HG03159 (cell line): Measurements from ENCODE around the gene ADD3.

ENCODE experiments used
- ATAC-seq: cut with Tn5 transposase; IDR thresholded peaks from one replicate; pipeline ENCODE4 v1.9.1; 2021; ENCODE audit warnings: mild to moderate bottlenecking, moderate library complexity; ENCODE audit not compliant: unreplicated experiment

Gene ADD3, protein sequence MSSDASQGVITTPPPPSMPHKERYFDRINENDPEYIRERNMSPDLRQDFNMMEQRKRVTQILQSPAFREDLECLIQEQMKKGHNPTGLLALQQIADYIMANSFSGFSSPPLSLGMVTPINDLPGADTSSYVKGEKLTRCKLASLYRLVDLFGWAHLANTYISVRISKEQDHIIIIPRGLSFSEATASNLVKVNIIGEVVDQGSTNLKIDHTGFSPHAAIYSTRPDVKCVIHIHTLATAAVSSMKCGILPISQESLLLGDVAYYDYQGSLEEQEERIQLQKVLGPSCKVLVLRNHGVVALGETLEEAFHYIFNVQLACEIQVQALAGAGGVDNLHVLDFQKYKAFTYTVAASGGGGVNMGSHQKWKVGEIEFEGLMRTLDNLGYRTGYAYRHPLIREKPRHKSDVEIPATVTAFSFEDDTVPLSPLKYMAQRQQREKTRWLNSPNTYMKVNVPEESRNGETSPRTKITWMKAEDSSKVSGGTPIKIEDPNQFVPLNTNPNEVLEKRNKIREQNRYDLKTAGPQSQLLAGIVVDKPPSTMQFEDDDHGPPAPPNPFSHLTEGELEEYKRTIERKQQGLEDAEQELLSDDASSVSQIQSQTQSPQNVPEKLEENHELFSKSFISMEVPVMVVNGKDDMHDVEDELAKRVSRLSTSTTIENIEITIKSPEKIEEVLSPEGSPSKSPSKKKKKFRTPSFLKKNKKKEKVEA

DNA sequence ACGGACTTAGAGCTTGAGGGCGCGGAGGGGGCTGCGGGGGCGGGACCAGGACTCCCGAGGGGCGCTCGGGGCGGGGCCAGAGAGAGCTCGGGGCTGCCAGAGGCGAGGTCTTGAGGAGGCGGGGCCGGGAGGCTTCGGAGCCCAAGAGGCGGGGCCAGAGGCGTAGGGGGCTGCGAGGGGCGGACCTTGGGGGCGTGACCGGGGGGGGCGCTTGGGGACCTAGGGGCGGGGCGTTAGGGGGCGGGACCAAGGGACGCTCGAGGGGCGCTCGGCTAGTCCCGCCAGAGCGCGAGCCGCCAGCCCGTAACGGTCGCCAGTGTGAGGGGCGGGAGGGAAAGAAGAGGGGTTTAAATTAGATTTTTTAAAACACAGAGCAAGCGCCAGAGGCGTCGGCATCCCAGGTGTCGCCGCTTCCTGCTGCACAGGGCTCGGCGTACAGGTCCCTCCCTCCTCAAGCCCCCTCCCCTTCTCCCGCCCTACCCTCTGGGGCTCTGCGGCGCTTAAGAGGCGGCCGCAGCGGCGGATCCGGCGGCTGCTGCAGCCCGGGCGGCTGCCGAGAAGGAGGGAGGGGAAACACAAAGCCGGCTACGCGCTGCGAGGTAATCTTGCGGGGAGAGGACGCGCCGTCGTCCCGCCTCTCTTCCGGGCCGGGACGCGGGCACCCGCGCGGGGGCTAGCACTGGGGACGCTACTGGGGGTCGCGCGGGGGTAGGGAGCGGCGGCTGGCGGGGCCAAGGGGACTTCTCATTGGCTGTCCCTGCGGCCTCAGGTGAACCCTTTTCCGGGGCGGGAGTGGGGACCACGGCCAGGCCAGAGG lies at the start of gene ADD3:
Gene ADD3, plus strand, starts transcription at position 284 of the 817 bp plus-strand sequence. CDS start 92,670 bp downstream, outside the sequence.
- peak; percentile 56 for ATAC-seq

DNA sequence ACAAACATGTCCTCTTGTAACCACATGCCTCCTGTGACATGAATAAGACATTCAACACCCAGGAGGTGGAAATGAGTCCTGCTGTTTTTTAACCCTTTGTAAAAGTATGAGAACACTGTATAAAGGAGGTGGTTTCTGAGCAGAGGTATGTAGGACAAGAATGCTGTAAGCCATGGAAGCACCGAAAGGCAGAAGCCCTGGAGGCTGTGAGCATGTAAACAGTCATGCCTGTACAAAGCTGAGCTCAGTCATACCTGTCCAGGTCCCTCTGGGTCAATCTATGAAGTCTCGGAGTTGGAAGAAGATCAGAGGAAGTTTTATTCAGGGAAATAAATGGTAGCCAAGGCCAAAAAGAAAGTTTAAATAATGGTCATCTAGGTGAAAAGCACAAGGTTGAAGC lies 49.7 kb upstream of the ADD3 start:
- ATAC-seq: no peak

DNA sequence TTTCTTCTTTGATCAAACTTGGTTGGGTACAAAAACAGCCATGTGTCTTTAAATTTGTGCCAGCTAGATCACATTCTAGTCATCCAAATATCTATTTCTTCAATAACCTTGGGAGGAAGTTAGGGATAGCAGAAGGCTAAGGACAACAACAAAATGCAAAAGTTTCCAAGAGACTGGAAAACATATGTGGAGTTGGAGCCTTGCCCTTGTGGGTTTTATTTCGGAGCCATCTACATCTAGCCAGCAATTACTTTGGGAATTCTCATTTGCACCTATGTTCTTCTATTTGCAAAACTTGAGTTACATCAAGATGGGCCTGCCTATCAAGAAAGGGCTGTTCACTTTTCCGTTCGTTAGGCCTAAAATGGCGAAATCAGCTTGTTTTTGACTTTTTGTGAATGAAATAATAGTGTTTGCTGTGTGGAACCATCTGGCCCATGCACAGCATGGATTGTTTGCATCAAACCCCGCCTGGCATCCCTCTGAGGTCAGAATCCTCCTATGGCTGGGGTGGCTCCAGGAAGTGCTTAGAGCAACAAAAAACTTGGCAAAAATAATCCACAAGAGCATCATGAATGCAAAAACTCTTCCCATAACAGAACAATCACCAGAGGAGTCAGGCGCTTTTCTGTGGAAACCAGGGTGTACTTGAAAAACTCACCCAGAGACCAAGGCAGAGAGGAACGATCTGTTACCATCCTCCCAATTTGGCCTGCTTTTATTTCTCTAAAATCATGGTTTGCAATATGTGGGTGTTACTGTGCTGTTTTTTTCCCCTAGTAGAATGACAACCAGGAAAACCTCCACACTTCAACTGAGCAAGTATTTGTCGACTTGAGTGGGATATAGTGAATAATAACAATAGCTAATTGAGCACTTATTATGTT lies 48.3 kb upstream of the ADD3 start:
- no peak for ATAC-seq

DNA sequence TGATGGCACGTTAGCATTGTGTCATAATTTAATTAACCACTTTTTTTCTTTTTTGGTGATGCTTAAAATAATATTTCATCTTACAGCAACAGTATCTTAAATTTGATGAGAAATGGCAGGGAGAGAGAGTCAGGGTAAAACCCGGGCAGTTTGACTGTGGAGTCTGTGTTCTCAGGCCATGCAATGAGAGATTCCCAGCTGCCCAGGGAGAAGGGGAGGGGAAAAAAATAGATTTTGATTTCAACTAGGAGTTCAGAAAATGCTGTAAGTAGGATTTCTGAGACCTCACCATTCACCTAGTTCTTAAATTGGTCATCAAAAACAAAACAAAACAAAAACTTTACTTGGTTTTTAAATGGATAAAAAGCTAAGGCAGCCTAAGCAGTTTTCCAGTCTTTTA lies 47.1 kb upstream of the ADD3 start:
- no peak for ATAC-seq

DNA sequence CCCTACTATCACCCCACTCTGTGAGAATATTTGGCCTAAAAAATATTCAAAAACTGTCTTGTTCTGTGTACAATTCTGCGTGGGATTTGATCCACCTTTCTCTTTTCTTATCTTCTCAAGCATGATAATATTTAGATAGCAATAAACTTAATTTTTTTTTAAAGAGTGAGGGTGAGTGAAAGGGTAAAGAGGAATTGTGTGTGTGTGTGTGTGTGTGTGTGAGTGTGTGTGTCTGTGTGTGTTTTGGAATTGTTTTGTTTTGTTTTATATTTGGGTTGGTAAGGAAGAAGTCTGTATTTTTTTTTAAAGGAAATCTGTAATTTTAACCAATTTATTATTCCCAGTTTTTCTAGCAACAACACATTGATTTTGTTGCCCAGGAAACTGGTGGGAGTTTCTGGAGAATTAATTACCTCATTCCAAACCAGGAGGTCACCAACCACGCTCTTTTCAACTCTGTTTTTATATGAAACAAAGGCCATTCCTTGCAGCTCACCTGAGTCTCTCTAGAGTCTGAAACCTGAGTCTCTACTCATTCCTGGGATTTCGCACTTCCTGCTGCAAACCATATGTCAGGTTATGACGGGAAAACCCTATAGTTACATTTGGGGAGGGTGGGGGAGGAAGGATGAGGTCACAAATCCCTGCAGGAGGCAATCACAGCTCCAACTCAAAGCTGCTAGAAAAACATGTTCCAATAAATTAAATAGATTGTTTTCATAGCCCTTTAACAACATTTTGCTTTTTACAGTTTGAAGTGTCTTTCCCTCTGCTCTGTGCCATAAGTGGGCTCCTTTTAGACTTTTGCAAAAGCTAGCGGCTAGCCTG lies 46.4 kb upstream of the ADD3 start:
- no peak for ATAC-seq

DNA sequence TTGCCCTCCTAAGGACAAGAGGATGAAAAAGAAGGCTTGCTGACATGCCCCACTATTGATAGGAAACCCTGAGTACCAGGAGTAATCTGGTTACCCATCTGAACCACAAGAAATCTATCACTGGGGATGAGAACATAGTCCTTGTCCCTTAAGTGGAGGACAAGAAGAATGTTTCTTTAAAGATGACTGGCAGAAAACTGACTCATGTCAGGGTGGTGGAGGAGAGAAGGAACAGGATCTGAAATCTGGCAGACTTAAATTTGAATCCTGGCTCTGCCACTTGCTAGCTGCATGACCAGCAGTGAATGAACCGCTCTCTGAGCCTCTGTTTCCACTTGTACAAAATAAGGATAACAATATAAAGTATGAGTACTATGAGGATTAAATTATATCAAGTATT lies 45.5 kb upstream of the ADD3 start:
- no peak for ATAC-seq

DNA sequence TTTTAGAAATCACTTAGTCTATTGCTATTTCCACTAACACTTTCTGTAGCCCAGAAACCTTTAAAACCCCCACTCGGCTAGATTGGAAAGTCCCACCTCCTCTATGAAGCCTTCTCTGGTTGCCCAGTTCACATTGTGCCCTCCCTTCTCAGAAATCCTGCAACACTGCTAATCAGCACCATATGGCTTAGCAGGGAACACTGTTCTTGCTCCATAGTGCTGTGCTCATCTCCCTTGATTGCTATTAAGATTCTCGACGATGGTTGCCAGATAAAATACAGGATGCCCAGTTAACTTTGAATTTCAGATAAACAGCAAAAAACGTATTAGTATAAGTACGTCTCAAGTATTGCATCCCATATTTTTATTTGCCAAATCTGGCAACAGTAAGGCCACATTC lies 44.3 kb upstream of the ADD3 start:
- no peak for ATAC-seq

DNA sequence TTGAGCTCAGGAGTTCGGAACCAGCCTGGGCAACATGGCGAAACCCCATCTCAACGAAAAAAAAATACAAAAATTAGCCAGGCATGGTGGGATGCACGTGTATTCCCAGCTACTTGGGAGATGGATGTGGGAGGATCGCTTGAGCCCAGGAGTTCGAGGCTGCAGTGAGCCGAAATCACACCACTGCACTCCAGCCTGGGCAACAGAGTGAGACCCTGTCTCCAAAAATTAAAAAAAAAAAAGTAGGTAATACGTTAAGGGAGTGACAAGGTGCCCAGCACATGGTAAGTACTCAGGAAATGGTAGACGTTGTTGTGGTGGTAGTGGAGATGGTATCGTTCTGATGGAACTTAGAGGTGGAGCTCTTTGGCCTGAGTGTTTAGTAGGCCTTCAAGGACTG lies 43.5 kb upstream of the ADD3 start:
- no peak for ATAC-seq

DNA sequence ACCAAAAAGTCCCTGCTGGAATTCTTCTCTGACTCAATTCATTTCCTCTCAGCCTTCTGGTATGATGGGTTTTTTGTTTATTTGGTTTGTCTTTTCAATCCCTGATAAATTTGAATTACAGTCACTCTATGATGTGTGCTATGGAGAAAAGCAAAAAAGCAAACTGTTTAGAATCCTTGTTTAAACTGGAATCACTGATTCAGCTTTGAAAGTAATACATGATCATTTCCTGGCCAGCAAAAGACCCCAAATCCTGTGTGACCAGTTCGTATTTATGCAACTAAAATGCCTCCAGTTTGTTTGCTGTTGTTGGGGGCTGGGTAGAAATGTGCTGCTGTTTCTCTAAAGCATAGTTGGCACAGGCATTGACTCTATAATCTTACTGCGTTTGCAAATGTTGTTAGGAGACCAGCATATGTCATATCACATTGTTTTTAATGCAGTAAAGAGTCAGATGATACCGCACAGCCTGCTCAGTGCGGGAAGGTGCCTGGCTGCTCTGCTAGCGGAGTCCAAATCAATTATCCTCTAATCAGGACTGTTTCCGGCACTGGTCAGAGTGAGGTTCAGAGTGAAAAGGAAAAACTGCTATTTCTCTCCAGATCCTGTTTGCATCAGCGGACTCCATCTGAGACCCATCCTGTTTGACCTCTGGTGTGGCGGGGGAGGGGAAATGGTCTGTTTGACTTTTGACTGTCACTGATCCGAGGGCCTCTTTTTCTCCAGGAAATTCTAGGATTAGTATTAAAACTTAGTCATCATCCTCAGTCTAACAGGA lies 40.6 kb upstream of the ADD3 start:
- no peak for ATAC-seq

DNA sequence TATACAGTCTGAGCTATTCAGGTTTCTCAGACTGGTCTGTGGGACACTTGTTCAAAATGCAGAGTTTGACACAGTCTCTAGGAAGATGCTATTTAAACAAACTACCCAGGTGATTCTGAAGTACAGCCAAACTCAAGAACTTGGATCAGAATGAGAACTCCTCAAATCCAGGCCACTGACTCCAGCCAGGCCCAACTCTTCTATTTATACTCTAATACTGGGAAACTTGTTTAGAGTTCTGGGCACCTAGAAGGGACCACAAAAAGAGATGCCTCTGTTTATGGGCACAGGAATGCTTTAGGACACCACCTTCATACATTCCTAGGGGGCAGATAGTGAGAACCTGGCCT lies 40.1 kb upstream of the ADD3 start:
- ATAC-seq: no peak

DNA sequence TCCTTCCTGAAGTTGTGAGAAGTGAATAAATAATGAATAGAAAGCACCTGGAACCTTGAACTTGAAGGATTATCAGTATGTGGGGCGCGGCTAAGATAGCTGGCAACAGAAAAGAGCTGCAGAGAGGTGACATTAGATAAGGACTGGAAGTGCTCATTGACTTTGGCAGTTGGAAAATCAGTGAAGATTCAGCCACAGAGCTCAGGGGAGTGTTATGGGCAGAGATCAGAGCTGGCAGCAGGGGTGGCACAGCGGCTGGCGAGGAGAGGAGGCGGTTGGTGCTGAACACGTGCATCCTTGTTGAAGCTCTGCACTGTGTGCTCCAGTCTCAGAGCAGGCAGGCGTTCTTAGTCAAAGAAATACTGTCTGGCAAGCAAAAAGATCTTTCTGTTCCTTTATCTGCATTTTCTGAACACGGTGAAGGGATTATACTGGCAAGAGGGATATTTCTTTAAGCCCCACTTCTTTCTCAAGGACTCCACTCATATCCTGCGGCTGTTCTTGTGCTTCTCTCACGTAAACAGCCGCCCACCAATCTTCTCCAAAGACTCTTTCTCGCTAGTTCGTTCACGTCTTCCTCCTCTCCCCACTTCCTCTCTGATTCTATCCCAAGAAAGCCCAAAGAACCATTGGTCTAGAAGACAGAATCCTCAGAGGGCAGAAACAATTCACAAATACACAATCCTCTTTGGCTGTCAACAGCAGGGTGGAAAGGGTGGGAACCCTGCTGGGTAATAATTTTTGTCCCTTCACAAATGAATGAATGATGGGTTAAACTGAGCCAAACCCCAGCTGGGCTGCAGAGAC lies 38.6 kb upstream of the ADD3 start:
- ATAC-seq: no peak

DNA sequence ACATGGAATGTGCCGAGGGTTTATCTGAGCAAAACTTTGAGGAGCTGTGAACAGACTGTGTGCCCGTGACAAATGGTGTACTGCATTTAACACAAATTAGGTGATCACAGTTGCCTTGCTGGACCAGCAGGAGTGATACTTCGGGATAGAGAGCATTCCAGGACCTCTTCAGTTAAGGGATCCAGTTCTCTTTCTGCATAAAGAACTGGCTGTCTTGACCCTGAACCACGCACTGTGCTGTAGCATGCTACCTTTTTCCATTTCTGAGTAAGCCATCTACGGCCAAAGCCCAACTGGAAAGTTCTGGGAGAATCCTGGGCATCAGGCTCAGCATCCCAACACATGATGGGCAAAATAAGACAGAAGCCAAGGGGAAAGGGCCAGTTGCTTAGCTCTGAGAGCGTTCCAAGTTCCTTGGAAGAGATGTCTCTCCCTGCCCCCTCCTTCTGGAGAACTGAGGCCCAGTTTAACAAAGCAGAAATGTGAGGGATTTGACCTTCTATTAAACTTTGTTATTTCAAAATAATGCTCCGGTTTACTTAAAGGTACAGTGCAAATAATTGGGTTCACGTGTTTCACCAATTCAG lies 37.9 kb upstream of the ADD3 start:
- no peak for ATAC-seq

DNA sequence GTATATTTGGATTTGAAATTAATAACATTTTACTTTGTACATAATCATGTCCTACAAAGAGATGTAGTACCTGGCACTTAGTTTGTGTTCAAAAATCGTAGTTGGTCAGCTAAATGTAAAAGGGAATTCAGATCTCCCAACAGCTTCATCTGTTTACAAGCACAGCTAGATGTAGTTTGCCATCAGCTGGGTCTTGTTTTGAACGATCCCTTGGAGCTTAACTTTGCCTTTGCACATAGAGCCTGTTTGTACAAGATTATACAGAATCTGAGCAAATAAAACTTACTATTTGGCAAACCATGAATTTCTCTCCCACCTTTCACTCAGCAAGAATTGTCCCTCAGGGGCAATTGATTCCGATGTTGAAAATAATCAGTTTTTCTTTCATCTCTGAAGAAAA lies 36.1 kb upstream of the ADD3 start:
- no peak for ATAC-seq

DNA sequence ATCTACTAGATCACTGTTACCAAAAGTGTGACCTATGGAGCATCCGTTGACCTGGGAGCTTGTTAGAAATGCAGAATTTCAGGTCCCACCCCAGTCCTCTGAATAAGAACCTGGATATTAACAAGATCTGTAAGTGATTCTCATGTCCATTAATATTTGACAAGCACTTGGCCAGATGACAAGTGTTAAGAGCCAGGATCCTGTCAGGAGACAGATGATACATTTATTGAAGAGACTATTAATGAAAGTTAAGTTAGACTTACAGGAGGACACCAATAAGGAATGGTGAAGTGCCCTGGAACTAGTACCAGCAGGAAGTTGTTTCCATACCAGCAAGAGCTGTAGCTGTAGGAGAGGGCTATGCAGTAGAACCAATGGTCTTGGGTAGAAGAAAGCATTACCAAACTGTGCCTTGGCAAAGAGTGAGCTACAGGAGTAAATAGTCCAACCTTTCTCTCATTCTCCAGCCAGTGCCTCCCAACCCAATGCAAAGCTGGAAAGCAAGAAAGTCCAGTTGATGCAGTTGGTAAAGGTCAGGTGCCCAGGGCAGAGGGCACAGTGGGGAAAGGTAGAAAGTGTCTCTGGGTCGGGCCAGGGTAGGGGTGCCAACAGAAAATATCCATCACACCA lies 35.3 kb upstream of the ADD3 start:
- no peak for ATAC-seq

DNA sequence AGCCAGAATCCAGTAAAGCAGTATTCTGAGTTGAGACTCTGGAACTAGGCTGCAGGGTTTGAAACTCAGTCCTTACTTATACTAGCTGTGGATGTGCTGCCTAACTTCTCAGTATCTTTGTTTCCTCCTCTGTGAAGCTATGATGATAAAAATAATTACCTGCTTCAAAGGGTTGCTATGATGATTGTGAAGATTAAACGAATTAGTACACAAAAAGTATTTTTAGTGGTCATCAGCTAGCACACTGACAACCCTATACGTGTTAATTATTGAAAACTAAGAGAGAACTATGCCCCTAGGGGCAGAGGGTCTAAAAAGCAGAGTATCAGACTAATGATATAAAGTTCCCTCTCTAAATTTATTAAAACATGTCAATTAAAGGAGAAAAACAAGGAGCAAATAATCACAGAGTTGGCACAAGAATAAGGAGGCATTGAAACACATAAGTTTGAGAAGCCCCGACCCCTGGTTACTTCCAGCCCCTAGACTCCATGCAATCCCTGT lies 34.4 kb upstream of the ADD3 start:
- no peak for ATAC-seq

DNA sequence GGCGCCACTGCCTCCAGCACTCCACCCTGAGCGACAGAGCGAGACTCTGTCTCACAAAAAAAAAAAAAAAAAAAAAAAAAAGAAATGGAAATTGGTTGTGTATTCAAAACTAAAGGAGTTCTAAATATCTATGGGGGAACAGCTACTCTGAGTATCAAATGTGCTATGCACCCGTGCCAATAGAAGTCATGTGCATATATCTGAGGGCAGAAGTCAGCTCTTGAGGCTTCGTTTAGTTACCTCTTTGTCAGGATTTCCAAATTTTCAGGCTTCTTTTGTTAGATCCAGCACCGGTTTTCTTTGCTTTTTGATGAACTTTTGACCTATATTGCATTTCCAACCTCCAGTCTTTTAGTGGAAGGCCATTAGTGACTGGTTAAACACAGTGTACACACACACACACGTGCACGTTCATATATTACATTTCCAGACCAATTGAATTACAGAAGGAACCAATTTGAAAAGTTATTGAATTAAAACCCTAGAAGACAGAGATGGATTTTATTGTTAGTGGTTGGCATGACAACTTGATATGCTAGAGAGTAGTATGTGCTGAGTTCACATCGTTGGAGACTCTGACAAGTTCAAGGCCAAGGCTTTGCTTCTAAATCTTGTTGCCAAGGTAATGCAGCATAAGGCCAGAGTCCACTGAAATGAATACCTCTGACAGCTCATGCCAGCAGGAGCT lies 33.1 kb upstream of the ADD3 start:
- ATAC-seq: no peak
